ENCODE results near the gene KLHL42.
"Not testable (repeated sequence)": the region's sequence is repeated elsewhere in the genome, so short reads cannot be mapped to it uniquely, and the experiment has no call there.

Gene KLHL42

DNA sequence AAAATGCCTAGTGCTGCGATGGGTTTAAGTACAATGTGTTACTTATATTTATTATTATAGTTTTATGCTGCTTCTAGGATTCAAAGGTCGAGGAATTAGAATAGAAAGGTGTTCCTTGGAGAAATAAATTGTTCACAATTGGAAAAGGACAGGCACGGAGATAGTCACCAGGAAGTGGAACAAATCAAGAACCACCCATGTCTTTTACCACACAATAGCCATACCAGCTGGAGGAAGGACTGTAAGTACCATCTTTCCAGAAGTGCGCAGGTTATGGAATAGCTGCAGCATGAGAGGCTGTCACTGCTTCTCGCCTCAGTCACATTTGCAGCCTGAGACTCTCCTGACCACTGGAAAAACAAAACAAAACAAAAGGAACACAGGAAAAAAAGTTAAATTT is 40.5 kb downstream of the KLHL42 start:
- DNase-seq = no peak

DNA sequence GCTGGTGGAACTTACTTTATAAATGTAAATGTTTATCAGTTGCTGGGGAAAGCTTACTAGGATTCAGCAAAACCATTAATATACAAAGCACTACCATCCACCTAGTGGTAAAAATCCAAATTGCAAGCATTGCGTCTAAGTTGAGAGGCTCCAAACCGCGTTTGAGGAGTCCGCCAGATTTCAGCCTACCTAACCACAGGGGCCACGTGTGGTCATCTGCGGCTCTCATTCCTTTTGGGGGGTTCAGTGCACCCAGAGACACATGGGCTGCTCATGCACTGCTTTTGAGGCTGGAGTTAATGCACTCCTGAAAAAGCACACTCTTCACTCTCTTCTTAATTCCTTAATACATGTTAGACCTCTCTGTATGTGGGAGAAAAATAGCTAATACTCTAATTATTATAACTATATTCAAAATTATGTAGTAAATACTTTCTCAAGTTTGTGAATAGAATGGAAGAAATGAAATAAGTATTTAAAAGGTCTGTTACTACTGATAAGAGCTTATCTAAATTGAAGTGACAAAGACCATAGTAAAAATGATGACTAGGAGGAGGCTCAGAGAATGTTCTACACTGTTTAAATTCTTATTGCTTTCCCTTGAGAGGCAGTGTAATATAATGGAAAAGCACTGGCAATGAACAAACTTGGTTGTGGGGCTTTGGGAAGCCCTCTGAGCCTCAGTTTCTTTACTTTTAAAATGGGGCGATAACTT is 41.4 kb downstream of the KLHL42 start:
- no peak for DNase-seq

DNA sequence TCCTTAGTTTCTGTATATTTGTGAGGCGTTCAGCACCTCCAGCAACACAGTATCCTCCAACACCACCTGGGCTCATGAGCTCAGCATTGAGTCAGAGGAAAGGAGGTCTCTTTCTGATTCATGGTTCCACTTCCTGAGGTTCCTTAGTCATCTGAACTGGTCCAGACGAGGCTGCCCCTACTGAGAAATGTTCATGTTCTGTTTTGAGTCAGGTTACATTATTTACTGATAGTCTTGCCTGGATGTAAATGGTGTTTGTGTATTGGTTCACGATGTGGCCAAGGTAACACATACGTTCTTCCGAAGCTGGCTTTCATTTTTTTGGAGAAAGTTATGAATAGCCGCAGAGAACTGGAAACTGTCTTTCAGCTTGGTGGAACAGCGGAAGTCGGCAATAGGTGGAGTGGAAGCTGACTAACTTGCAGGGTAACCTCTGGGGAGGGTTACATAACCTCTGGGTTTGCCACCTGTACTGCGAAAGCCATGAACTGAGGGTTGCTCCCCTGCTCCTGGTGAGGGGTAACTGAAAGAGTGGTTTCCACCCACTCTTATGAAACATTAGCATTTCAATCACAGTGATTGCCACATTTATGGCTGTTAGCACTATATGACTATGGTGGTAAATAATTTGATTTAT is 42.2 kb downstream of the KLHL42 start:
- peak; percentile 65 for DNase-seq

DNA sequence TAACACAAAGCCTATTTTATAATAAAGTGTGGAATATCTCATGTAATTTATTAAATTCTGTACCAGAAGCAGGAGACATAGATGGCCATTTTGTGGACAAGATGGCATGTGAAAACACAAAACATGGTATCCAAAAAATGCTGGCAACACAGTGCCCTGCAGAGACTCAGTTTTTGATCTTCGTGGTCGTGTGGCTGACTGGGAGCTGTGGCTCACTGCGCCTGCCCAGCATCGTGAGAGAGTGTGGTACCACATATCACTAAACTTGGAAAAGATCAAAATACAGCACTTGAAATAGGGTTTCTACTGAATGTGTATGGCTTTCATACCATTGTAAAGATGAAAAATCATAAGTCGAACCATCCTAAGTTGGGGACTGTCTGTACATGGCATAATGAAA is 43.0 kb downstream of the KLHL42 start:
- DNase-seq = no peak

DNA sequence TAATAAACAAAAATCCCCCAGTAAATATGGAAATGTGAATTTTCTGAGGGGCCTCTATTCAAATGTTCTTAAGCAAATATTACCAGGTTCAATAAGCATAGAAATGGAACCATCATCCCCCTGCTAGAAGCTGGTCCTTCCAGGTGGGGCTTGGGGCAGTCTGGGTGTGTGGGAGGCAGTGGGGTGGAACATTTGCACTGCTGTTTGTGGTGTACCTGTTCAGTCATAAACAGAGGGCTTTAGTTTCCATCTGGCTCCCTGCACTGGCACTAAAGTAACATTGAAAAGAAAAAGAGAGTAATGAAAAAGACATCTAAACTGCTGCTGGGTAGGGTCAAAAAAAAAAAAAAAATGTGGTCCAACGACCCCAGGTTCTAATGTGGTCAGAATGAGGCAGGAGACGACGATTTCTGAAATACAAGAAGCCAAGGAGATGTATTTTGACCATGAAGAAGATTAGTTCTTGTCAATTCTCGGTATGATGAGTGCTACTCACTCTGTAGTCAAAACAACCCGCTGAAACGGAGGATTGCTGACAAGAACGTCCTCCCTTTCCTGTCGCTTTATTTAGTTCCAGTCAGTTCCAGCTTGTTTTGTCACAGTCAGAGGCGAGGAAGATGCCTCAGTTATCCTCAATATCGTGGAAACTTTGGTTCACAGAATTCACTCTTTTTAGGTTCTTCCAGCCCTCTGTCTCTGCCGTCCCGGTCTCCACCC is 44.3 kb downstream of the KLHL42 start:
- DNase-seq = no peak

DNA sequence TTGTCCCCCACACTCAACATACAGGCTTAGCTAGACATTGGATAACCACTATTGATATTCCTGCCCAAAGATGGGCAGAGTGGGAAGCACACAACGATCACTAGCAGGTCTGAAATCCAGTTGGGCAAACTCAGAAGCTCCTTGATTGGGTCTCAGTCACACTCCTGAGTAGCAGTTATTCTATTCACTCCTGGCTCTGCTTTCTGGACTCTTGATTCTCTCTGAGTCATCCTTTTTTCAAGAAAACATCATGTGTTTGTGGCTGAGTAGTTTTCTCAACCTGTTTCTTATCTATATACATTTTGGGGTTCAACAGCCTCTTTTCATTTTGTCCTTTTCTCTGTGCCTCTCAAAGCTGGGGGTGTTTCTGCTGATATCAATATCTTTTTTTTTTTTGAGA is 46.0 kb downstream of the KLHL42 start:
- no peak for DNase-seq

DNA sequence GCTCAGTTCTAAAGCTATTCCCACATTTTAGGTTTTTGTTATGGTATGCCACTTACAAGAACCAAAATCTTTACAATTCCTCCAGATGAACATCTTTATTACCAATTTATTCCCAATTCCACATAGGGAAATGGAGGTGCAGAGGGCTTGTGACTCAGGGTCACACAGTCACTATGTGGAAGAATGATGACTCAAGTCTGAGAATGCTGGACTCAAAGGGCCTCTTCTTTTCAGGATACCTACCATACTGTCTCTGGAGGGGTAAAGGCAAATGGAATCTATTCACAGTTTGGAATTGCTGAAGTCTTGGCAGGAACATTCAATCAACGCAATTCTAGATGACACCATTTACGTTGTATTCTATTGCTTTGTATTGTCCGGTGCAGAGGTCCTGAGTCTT is 48.2 kb downstream of the KLHL42 start:
- DNase-seq = no peak

DNA sequence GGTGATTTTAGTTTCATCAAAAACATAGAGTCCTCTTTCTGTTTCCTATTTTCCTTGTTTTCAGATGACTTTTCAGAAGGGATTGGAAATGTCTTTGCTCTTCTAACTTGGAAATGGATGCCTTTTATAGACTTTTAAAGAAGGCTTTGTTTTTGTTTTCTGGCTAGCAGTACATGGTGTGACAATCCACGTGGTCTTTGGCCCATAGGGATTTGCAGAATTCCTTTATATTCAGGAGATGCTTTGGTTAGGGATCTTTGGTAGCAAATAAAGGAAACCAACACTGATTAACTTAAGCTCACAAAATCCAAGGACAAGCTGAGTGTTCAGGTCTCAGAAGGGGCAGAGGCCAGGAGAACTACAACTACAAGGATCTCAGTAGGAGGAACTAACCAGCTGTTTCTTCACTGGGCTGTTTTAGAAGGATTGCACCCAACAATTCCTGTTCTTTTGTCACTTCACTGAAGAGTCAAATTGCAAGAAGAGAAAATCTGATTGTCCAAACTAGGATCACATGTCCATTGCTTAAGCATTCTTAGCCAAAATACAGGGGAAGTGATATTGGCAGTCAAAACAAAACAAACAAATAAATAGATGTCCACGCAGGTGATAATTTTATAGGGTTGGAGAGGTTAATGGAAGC is 58.6 kb downstream of the KLHL42 start:
- no peak for DNase-seq

DNA sequence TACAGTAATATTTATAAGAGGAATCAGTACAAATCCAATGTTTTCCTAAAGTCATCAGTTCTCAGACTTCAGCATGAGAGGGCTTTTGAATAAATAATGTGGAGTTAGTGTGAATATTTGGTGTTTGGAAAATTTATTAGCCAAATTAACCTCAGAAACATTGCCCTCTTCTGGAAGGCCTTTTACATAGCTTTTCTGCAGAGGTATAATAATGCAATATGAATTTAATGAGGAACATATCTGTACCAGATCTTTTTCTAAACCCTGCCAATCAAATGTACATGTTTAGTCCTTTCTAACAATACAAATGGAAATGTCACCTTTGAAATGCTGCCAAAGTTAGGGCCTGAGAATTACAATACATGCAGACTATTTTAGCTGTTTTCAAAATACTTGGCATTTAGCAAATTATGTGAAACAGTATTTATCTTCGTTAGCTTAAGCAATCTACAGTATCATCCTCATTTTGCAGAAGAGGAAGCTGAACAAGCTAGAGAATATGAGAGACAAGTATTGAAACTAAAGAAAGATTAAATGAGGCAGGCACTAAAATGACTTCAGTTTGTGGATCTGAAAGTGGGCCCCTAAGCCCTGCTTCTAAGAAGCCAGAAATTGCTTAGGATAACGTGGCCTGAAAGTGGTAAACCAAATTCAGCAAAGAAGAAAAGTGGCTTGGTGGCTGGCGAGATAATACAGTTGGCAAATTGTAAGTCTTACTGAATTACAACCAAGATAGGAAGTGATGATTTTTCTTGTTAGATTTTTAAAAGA is 60.4 kb downstream of the KLHL42 start:
- peak; percentile 40 for DNase-seq

DNA sequence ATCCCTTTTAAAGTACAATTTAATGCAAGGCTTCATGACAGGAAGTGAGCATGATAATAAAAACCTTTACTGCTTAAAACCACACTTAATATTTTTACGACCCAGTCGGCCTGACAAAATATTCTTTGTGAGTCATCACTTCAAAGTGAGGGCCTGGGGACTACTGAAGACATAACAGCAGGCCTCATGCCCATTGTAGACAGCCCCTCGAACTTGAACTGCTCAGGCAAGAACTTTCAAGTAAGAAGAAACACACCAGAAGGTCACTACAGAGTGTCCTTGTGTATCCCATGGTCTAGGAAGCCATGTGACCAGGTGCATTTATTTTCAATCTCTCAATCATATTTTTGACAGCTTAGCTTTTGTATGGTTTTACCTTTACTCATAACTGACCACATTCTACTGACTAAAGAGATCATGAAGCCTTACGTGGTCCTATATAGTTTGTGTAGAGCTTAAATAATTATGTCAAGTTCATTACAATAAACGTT is 61.4 kb downstream of the KLHL42 start:
- no peak for DNase-seq

DNA sequence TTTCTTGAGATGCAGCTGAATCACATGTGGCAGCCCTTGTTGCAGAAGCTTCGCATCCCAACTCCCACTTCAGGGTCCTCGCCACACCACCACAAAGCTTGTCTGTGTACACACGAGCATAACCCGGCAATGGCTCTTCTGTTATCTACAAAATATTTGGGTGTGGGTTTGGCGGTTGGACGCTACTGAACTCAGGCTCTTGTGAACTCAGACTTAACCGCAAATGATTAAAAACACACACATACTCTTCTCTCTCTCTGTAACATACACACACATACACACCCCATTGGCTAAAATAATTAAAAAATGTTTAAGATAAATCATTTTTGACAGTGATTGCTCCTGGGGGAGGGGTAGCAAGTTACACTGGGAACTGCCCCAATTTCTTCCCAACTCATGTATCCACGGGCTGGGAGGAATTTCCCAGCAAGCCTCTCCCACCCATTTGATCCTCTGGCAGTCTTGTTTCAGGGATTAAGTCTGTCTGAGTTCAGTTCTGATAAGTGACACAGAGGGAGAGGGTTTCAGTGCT is 63.7 kb downstream of the KLHL42 start:
- no peak for DNase-seq

DNA sequence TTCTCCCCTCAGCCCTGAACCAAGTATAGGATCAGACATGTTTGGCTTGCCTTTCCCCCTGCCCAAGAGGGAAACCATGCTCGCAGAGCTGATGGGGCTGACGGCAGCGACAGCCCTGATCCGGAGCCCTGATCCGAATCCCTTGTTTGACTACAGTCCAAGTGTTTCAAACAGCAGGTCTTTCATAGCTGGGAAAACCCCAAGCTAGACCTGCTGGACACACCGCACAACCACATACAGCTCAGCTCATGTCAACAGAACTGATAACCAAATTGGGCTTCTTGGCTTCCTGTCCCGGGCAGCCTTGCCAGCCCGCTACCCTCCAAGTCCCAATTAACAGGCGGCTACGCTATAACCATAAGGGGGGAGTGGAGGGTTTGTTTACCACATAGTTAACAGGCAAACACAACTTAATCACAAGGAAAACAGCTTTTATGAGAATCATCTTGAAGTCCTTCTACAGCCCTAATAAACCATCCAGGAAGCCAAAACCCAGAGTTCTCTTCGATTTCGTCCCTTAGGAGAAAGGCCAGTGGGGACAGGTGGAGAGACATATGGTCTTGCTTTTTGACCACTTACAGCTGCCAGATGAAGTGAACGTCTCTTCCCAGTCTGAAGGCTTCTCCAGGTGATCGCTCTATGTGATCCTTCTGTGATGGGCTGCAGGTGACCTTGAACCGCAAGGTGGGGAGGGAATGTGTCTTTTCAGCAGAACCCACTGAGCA is 64.5 kb downstream of the KLHL42 start:
- DNase-seq = no peak

DNA sequence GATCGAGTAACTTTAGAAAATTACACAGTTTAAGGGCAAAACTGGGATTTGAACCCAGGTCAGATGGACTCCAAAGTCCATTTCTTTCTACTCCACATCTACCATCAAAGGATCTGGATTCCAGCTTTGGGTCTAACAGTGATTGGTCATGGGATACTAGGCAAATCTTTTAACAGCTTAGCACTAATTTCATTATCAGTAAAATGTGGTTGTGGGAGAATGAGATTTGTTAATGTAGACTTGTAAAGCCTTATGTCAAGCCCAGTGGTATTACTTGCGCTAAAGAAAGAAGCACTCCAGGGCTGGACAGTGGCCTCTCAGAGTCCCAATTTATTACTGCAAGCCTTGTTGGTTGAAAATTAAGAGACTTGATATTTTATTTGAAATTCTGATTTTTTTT is 65.2 kb downstream of the KLHL42 start:
- DNase-seq = no peak

DNA sequence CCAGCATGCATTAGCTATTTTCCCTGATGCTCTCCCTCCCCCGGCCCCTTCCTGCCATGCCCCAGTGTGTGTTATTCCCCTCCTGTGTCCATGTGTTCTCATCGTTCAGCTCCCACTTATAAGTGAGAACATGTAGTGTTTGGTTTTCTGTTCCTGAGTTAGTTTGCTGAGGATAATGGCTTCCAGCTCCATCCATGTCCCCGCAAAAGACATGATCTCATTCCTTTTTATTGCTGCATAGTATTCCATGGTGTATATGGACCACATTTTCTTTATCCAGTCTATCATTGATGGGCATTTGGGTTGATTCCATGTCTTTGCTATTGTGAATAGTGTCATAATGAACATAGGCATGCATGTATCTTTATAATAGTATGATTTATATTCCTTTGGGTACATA is 65.7 kb downstream of the KLHL42 start:
- not testable (repeated sequence) for DNase-seq

DNA sequence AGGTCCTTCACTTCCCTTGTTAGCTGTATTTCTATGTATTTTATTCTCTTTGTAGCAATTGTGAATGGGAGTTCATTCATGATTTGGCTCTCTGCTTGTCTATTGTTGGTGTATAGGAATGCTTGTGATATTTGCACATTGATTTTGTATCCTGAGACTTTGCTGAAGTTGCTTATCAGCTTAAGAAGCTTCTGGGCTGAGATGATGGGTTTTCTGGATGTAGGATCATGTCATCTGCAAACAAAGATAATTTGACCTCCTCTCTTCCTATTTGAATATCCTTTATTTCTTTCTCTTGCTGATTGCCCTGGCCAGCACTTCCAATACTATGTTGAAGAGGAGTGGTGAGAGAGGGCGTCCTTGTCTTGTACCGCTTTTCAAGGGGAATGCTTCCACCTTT is 67.3 kb downstream of the KLHL42 start:
- DNase-seq = not testable (repeated sequence)

DNA sequence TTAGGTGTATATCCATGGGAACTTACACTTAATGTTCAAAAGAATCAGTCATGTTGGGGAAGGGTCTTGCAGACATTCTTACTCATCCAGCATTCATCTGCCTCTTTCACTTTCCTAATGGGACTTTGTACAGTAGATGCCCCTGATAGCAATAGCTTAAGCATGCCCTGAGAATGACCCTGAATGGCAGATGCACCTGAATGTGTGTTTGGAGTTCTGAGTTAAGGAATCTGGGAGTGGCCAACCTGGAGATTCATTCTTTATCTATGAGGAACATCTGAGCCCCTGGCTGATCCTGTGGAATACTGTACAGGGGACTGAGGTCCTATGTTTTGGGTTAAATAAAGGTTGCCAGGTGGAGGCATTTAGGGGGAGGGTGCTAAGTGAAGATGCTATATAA is 71.3 kb downstream of the KLHL42 start:
- no peak for DNase-seq

DNA sequence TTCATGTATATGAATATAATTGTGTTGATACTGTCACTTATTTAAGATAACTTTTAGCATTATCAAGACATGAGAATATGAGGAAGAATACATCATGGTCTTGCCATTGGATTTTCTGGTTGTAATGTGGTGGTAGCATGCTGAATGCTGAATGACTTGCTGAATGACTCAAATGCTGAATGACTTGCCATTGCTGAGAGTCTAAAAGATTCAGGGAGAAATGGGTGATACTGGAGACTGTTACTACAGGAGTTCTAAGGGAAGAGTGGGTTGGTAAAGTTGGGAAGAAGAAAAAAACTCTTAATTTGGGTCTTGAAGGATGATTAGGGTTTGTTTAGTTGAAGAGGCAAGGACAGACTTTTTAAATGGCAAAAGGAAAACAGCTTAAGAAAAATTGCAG is 72.1 kb downstream of the KLHL42 start:
- no peak for DNase-seq

All from SIG-M5 (cell line).